A549 (cell line): ENCODE data around the gene SPTA1. TPM values are rescaled to one million over a fixed set of nuclear protein-coding genes. Genes with fewer than 3 reads are reported as not detected.

ENCODE experiments used
- ATAC-seq, 2 experiments: fragments of 200-7000 bp in 1 of 2; fragments of >200 bp in 1 of 2; cut with Nextera tagmentation in 1 of 2; cut with Tn5 transposase in 1 of 2; 3 replicates each; pipeline versions ENCODE4 v1.8.0 to v1.9.1; 2018 to 2020; ENCODE audit warnings: mild to moderate bottlenecking in 1 of 2, moderate library complexity in 1 of 2
- CTCF ChIA-PET: fragments of 300-600 bp; sonication (Branson Sonifier 250); formaldehyde crosslinking; extraction: SDS; loops from one replicate; lab custom pipeline; 2021; ENCODE audit warnings: antibody characterized with exemption, inconsistent platforms; lab: Yijun Ruan, JAX
- POLR2A ChIA-PET: fragments of 350-600 bp; formaldehyde crosslinking; extraction: SDS; loops from one replicate; lab custom pipeline; 2021; ENCODE audit warnings: antibody characterized with exemption, inconsistent platforms; lab: Yijun Ruan, JAX
- DNase-seq, 2 experiments: peaks; one replicate each; pipeline versions ENCODE4 v3.0.0 to v3.0.0-alpha.2; 2011 to 2016; ENCODE audit warnings: low read depth in 1 of 2, low spot score in 1 of 2
- FAIRE-seq: peaks from 2 replicates; lab custom pipeline; 2011; peaks lifted over from hg19 to GRCh38; lab: Jason Lieb, UNC
- H3K27ac ChIP-seq, 2 experiments: fragments of >200 bp; sonication (Bioruptor Twin); formaldehyde crosslinking; 3 replicates each; pipeline ENCODE4 v1.5.1; 2016 to 2017
- H3K4me1 ChIP-seq: fragments of >200 bp; sonication (Bioruptor Twin); formaldehyde crosslinking; 3 replicates; pipeline ENCODE4 v1.6.1; 2016
- H3K4me2 ChIP-seq: fragments of >200 bp; sonication (Bioruptor Twin); formaldehyde crosslinking; 3 replicates; pipeline ENCODE4 v1.6.1; 2016
- H3K4me3 ChIP-seq: fragments of >200 bp; sonication (Bioruptor Twin); formaldehyde crosslinking; 3 replicates; pipeline ENCODE4 v1.5.1; 2016
- H3K9me3 ChIP-seq: fragments of >200 bp; sonication (Bioruptor Twin); formaldehyde crosslinking; 3 replicates; pipeline ENCODE4 v1.6.1; 2016
- FOSB ChIP-seq: fragments of 250-450 bp; sonication (Bioruptor Pico); IDR thresholded peaks from 2 replicates; pipeline ENCODE4 v1.5.0; 2020; ENCODE audit warnings: mild to moderate bottlenecking, moderate library complexity
- FOXS1 ChIP-seq: fragments of 250-450 bp; sonication (Bioruptor Pico); IDR thresholded peaks from 2 replicates; pipeline ENCODE4 v1.5.0; 2020; ENCODE audit warnings: mild to moderate bottlenecking, moderate library complexity
- HDAC2 ChIP-seq: fragments of 200-600 bp; sonication (generic); IDR thresholded peaks from 2 replicates; pipeline ENCODE4 v1.6.1; 2016
- HEYL ChIP-seq: fragments of 250-450 bp; sonication (Bioruptor Pico); IDR thresholded peaks from 2 replicates; pipeline ENCODE4 v1.8.0; 2021; ENCODE audit warnings: mild to moderate bottlenecking, moderate library complexity
- HOXB13 ChIP-seq: fragments of 250-450 bp; sonication (Bioruptor Pico); IDR thresholded peaks from 2 replicates; pipeline ENCODE4 v1.5.0; 2020; ENCODE audit warnings: low read depth, mild to moderate bottlenecking, moderate library complexity
- MAZ ChIP-seq: fragments of 150-350 bp; IDR thresholded peaks from 2 replicates; pipeline ENCODE4 v1.6.1; 2014; ENCODE audit warnings: antibody characterized with exemption, low read depth, low read length, borderline replicate concordance
- NPAS2 ChIP-seq: fragments of 250-450 bp; sonication (Bioruptor Pico); IDR thresholded peaks from 2 replicates; pipeline ENCODE4 v1.8.0; 2022; ENCODE audit warnings: mild to moderate bottlenecking, moderate library complexity, borderline replicate concordance
- PHF8 ChIP-seq: fragments of 200-600 bp; sonication (generic); IDR thresholded peaks from 2 replicates; pipeline ENCODE4 v1.6.1; 2016; ENCODE audit warnings: low read depth, mild to moderate bottlenecking, antibody characterized with exemption, moderate library complexity, borderline replicate concordance
- RAD21 ChIP-seq, 2 experiments: fragments of >200 bp in 1 of 2; sonication (Bioruptor Twin) in 1 of 2; formaldehyde crosslinking in 1 of 2; IDR thresholded peaks in 1 of 2; conservative IDR thresholded peaks in 1 of 2; 2 replicates in 1 of 2; 3 replicates in 1 of 2; pipeline ENCODE4 v1.6.1; 2012 to 2018; ENCODE audit warnings: inconsistent platforms in 1 of 2
- SREBF2 ChIP-seq: fragments of 450-650 bp; IDR thresholded peaks from 2 replicates; pipeline ENCODE4 v1.6.1; 2014; ENCODE audit warnings: mild to moderate bottlenecking, moderate library complexity
- ZSCAN20 ChIP-seq: fragments of 250-450 bp; sonication (Bioruptor Pico); IDR thresholded peaks from 2 replicates; pipeline ENCODE4 v1.8.0; 2022; ENCODE audit warnings: mild to moderate bottlenecking, moderate library complexity
- WGBS: methylation state at CpG from one replicate; pipeline ENCODE4 v1.1.6; 2017; ENCODE audit errors: missing lambda C conversion rate; 5-methylcytosine and 5-hydroxymethylcytosine counted together
- polyA plus RNA-seq, 4 experiments: library from polyadenylated mRNA; depleted of rRNA in 3 of 4; stranded (reverse); fragments of >200 nt; fragmentation: RNase III in 1 of 4; extraction: RNeasy Plus Mini Kit Qiagen cat#74134 plus additional on column Dnase treatment in 1 of 4; gene quantifications; 2 replicates in 3 of 4; 3 replicates in 1 of 4; pipeline ENCODE4 v1.2.3, GENCODE V29; 2011 to 2017
- TF ChIP-seq, protein P1 (sequence below): IDR thresholded peaks from 2 replicates; pipeline ENCODE4 v1.6.1; 2012; ENCODE audit warnings: low read depth, borderline replicate concordance
- TF ChIP-seq, protein P2 (sequence below): fragments of >200 bp; sonication (Bioruptor Twin); formaldehyde crosslinking; IDR thresholded peaks from 2 replicates; pipeline ENCODE4 v1.6.1; 2016
- TF ChIP-seq, protein P3 (sequence below): fragments of 200-600 bp; sonication (generic); IDR thresholded peaks from 2 replicates; pipeline ENCODE4 v1.6.1; 2016; ENCODE audit warnings: antibody characterized with exemption, mild to moderate bottlenecking, moderate library complexity
- TF ChIP-seq, protein P4 (sequence below): fragments of 250-450 bp; sonication (Bioruptor Pico); IDR thresholded peaks from 2 replicates; pipeline ENCODE4 v1.5.0; 2020; ENCODE audit warnings: low read depth, mild to moderate bottlenecking, moderate library complexity
- TF ChIP-seq, protein P5 (sequence below): IDR thresholded peaks from 2 replicates; pipeline ENCODE4 v1.6.1; 2012

The SPTA1 gene
- polyA plus RNA-seq, 2 of the 4 experiments (the other 2 are of a cell fraction): 0.10 TPM; not detected in 1

DNA sequence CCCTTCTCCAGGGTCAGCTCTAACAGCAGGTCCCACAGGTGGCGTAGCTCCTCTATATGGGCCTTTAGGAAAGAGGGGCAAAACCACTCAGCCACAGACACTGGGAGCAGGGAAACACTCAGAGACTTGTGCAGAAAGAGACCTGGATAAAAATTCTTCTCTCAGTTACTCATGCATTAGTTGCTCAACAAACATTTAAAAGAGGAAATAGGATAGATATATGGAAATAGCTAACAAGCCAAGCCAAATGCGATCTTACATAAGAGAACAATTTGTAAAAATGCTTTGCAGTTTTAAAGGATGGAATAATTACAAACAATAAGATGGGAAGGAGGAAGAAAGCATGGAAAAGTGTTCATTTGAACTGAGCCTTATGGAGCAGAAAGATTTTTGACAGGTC lies 4.9 kb downstream of the SPTA1 start:
- Histone ChIP-seq H3K9me3 (no peaks in the 10 kb centered on the region), H3K27ac (no peak overlapping the region), H3K4me1 (no peaks in the 10 kb centered on the region), H3K4me2 (no peak overlapping the region), H3K4me3 (no peak overlapping the region)
- POLR2A ChIA-PET: no interaction called here
- CTCF ChIA-PET: no interaction called here
- no peak for ATAC-seq
- no peak for DNase-seq
- WGBS: 5% methylated on average over 2 of the region's 2 CpGs
- FAIRE-seq: no peak
- TF ChIP-seq ZSCAN20 (CRISPR knock-in tag): no peak

DNA sequence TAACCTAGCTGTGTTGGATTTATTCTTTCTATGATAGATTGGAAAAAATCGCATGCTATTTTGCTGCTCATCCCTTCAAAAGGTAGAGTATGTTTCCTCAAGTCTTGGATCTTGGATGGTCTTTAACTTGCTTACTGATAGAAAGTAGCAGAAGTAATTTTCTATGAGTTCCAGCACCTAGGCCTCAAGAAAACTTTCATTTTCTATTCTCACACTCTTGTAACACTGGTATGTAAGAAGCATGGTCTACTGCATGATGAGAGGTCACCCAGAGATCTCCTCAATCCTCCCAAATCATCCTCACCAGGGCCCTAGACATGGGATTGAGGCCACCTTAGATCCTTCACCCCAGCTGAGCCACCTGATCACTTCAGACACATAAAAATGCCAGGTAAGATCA lies 7.2 kb downstream of the SPTA1 start:
- H3K4me1 ChIP-seq: no peaks in the 10 kb centered on the region
- no peak overlapping the region for H3K4me3 ChIP-seq
- CTCF ChIA-PET: interaction anchor here (1.5 kb wide), 1 partner anchor 10 kb away, joined by 4 read pairs; no protein-coding TSS in a partner anchor
- TF ChIP-seq HEYL (CRISPR knock-in tag) (no peak), MAZ (no peak), SREBF2 (no peak), PHF8 (no peak), HDAC2 (no peak), NPAS2 (CRISPR knock-in tag) (no peak), HOXB13 (no peak), FOSB (CRISPR knock-in tag) (no peak), RAD21 (conservative IDR thresholded peaks at IDR 0.05 in 1 of 2, IDR thresholded peaks at IDR 0.05 in 1 of 2) (no peak), FOXS1 (CRISPR knock-in tag) (no peak)
- TF ChIP-seq, protein P1, sequence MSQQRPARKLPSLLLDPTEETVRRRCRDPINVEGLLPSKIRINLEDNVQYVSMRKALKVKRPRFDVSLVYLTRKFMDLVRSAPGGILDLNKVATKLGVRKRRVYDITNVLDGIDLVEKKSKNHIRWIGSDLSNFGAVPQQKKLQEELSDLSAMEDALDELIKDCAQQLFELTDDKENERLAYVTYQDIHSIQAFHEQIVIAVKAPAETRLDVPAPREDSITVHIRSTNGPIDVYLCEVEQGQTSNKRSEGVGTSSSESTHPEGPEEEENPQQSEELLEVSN: no peak
- TF ChIP-seq, protein P2, sequence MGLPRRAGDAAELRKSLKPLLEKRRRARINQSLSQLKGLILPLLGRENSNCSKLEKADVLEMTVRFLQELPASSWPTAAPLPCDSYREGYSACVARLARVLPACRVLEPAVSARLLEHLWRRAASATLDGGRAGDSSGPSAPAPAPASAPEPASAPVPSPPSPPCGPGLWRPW: no peak
- TF ChIP-seq, protein P3, sequence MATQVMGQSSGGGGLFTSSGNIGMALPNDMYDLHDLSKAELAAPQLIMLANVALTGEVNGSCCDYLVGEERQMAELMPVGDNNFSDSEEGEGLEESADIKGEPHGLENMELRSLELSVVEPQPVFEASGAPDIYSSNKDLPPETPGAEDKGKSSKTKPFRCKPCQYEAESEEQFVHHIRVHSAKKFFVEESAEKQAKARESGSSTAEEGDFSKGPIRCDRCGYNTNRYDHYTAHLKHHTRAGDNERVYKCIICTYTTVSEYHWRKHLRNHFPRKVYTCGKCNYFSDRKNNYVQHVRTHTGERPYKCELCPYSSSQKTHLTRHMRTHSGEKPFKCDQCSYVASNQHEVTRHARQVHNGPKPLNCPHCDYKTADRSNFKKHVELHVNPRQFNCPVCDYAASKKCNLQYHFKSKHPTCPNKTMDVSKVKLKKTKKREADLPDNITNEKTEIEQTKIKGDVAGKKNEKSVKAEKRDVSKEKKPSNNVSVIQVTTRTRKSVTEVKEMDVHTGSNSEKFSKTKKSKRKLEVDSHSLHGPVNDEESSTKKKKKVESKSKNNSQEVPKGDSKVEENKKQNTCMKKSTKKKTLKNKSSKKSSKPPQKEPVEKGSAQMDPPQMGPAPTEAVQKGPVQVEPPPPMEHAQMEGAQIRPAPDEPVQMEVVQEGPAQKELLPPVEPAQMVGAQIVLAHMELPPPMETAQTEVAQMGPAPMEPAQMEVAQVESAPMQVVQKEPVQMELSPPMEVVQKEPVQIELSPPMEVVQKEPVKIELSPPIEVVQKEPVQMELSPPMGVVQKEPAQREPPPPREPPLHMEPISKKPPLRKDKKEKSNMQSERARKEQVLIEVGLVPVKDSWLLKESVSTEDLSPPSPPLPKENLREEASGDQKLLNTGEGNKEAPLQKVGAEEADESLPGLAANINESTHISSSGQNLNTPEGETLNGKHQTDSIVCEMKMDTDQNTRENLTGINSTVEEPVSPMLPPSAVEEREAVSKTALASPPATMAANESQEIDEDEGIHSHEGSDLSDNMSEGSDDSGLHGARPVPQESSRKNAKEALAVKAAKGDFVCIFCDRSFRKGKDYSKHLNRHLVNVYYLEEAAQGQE: no peak
- TF ChIP-seq, protein P4, sequence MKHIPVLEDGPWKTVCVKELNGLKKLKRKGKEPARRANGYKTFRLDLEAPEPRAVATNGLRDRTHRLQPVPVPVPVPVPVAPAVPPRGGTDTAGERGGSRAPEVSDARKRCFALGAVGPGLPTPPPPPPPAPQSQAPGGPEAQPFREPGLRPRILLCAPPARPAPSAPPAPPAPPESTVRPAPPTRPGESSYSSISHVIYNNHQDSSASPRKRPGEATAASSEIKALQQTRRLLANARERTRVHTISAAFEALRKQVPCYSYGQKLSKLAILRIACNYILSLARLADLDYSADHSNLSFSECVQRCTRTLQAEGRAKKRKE (CRISPR knock-in tag): no peak
- TF ChIP-seq, protein P5, sequence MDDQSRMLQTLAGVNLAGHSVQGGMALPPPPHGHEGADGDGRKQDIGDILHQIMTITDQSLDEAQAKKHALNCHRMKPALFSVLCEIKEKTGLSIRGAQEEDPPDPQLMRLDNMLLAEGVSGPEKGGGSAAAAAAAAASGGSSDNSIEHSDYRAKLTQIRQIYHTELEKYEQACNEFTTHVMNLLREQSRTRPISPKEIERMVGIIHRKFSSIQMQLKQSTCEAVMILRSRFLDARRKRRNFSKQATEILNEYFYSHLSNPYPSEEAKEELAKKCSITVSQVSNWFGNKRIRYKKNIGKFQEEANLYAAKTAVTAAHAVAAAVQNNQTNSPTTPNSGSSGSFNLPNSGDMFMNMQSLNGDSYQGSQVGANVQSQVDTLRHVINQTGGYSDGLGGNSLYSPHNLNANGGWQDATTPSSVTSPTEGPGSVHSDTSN: no peak
- TF ChIP-seq, all 56 proteins: peak for 0
- WGBS: 12% methylated on average over 1 of the region's 1 CpG
- no peak for ATAC-seq
- POLR2A ChIA-PET: no interaction called here
- H3K4me2 ChIP-seq: no peak overlapping the region
- H3K9me3 ChIP-seq: no peaks in the 10 kb centered on the region
- H3K27ac ChIP-seq: no peak overlapping the region
- FAIRE-seq: no peak
- DNase-seq: no peak
